Esophagus muscularis mucosa (tissue), 4 donors: ENCODE results near the gene DENND1C. TPM values are rescaled to one million over a fixed set of nuclear protein-coding genes. Genes with fewer than 3 reads are reported as not detected.
A peak's percentile ranks its signal among the peaks of the same experiment; 100 is the strongest.

Experiments
- DNase-seq: peaks from one replicate; pipeline ENCODE4 v3.0.0-alpha.2; 2017; ENCODE audit errors: extremely low spot score
- H3K27ac ChIP-seq, 4 donors: fragments of 200-600 bp; sonication (generic); replicated peaks in 1 of 4; 1 replicate in 3 of 4; 2 replicates in 1 of 4; pipeline ENCODE4 v1.5.1; 2016 to 2019; ENCODE audit warnings: mild to moderate bottlenecking in 1 of 4
- H3K27me3 ChIP-seq, 4 donors: fragments of 200-600 bp; sonication (generic); one replicate each; pipeline versions ENCODE4 v1.5.1 to v1.6.0; 2016 to 2019
- H3K36me3 ChIP-seq, 4 donors: fragments of 200-600 bp; sonication (generic); one replicate each; pipeline ENCODE4 v1.5.1; 2016 to 2019
- H3K4me1 ChIP-seq, 4 donors: fragments of 200-600 bp; sonication (generic); one replicate each; pipeline ENCODE4 v1.5.1; 2016 to 2019
- H3K4me3 ChIP-seq, 4 donors: fragments of 200-600 bp; sonication (generic); 1 replicate in 2 of 4; 2 replicates in 2 of 4; pipeline ENCODE4 v1.5.1; 2016 to 2019; ENCODE audit warnings: mild to moderate bottlenecking in 4 of 4, moderate library complexity in 1 of 4
- H3K9me3 ChIP-seq, 4 donors: fragments of 200-600 bp; sonication (generic); 1 replicate in 3 of 4; 2 replicates in 1 of 4; pipeline ENCODE4 v1.5.1; 2016 to 2019
- CTCF ChIP-seq, 3 experiments: fragments of 200-600 bp in 2 of 3; fragments of 450-650 bp in 1 of 3; sonication (generic) in 2 of 3; IDR thresholded peaks; one replicate each; pipeline ENCODE4 v1.5.1; 2017 to 2019; ENCODE audit warnings: antibody characterized with exemption in 3 of 3, mild to moderate bottlenecking in 2 of 3, moderate library complexity in 1 of 3
- EP300 ChIP-seq: sonication (generic); formaldehyde crosslinking; IDR thresholded peaks from one replicate; pipeline ENCODE4 v1.6.1; 2017; ENCODE audit warnings: antibody characterized with exemption
- POLR2A ChIP-seq: fragments of 450-650 bp; IDR thresholded peaks from one replicate; pipeline ENCODE4 v1.6.1; 2017; ENCODE audit warnings: antibody characterized with exemption, moderate library complexity, mild to moderate bottlenecking, low read depth
- POLR2AphosphoS5 ChIP-seq, 2 donors: sonication (generic); formaldehyde crosslinking; IDR thresholded peaks; one replicate each; pipeline ENCODE4 v1.6.1; 2017; ENCODE audit warnings: antibody characterized with exemption in 2 of 2
- WGBS: methylation state at CpG from one replicate; pipeline ENCODE4 v1.1.5; 2018; 5-methylcytosine and 5-hydroxymethylcytosine counted together
- intact Hi-C: fragments of 100-400 bp; cut with DNase I; formaldehyde crosslinking; loops from one replicate; pipeline ENCODE4 v1.15.1; 2023
- total RNA-seq, 4 donors: library from RNA; depleted of rRNA; stranded (reverse); fragments of >200 nt; gene quantifications; one replicate each; pipeline versions ENCODE4 v1.1.0 to v1.2.1, GENCODE V29; 2016

Gene DENND1C, protein sequence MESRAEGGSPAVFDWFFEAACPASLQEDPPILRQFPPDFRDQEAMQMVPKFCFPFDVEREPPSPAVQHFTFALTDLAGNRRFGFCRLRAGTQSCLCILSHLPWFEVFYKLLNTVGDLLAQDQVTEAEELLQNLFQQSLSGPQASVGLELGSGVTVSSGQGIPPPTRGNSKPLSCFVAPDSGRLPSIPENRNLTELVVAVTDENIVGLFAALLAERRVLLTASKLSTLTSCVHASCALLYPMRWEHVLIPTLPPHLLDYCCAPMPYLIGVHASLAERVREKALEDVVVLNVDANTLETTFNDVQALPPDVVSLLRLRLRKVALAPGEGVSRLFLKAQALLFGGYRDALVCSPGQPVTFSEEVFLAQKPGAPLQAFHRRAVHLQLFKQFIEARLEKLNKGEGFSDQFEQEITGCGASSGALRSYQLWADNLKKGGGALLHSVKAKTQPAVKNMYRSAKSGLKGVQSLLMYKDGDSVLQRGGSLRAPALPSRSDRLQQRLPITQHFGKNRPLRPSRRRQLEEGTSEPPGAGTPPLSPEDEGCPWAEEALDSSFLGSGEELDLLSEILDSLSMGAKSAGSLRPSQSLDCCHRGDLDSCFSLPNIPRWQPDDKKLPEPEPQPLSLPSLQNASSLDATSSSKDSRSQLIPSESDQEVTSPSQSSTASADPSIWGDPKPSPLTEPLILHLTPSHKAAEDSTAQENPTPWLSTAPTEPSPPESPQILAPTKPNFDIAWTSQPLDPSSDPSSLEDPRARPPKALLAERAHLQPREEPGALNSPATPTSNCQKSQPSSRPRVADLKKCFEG
- total RNA-seq = 1 to 10 TPM in 2 of 4 donors, under 1 TPM in 2; 0.13 to 2.8 (median 1.1) TPM

- peaks cover under 1 to 74% (median 10%) of the 10 kb centered on the region in 4 donors for H3K27me3 ChIP-seq
- no peak within 1 kb of the TSS for H3K27ac ChIP-seq
- DNase-seq = no peak
- 51% methylated on average over 16 of the region's 24 CpGs for whole genome bisulfite sequencing
- TF ChIP-seq POLR2A = no peak
- TF ChIP-seq POLR2AphosphoS5 (IDR thresholded peaks at IDR 0.05) = no peak
- TF ChIP-seq CTCF (IDR thresholded peaks at IDR 0.05) = peak; percentile 28 to 45 (median 29)
- no peak for TF ChIP-seq EP300
- intact Hi-C loops = no loop called here
- no peaks in the 10 kb centered on the region for H3K9me3 ChIP-seq
- peaks cover 3 to 5% (median 4%) of the 10 kb centered on the region in 4 donors for H3K4me1 ChIP-seq
- peak within 1 kb of the TSS; percentile 22 to 44 (median 30) for H3K4me3 ChIP-seq
- no peaks in the 10 kb centered on the region for H3K36me3 ChIP-seq
Observed at GRCh38 chr19:6481541-6482342, at the start of gene DENND1C. Gene DENND1C, minus strand, starts transcription at chr19:6481787. Its CDS starts 92 bp downstream, at chr19:6481695.

DNA sequence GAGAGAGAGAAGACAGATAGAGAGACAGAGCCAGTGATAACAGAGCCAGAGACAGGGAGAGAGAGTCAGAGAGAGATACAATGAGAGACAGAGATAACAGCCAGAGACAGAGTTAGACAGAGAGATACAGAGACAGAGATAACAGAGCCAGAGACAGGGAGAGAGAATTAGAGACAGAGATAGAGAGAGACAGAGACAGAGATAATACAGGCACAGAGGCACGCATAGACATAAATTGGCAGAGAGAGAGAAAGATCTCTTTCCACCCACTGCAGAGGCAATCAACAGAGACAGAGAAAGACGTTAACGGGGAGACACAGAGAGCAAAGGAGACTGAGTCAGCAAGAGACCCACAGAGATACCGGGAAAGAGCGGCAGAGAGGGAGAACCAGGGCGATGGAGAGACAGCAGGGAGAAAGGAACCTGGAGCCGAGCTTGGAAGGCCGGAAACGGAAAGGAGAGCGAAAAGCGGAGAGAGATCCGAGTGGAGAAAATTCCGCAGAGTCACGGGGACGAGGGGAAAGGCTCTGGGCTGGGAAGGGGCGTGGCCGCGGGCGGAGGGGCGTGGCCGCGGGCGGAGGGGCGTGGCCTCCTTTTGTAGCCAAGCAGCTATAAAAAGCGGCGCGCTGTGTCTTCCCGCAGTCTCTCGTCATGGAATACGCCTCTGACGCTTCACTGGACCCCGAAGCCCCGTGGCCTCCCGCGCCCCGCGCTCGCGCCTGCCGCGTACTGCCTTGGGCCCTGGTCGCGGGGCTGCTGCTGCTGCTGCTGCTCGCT, 49.0 kb upstream of the DENND1C start, which contains the start of gene TNFSF9:
TSS of gene TNFSF9 (plus strand) at position 641 of the 777 bp plus-strand sequence. CDS start at position 652, 11 bp downstream.
- Histone ChIP-seq H3K4me3 (peak within 1 kb of the TSS; percentile 58 to 68 (median 61)), H3K4me1 (peaks cover 31 to 47% (median 40%) of the 10 kb centered on the region in 4 donors), H3K36me3 (no peaks in the 10 kb centered on the region), H3K27ac (peak within 1 kb of the TSS; percentile 67 to 74 (median 68)), H3K9me3 (no peaks in the 10 kb centered on the region), H3K27me3 (peaks cover 0 to 43% (median 19%) of the 10 kb centered on the region in 4 donors)
- intact Hi-C loops = no loop called here
- DNase-seq = peak; percentile 98
- WGBS = 0% methylated on average over 28 of the region's 44 CpGs
- peak; percentile 68 for TF ChIP-seq POLR2A
- TF ChIP-seq POLR2AphosphoS5 (IDR thresholded peaks at IDR 0.05) = peak in 1 of 2 donors; percentile 85
- no peak for TF ChIP-seq EP300

GRCh38 chr19:6529937-6530385, 48.4 kb upstream of the DENND1C start:
- intact Hi-C loops = no loop called here
- H3K27ac ChIP-seq = peak overlapping the region; percentile 67 to 69 (median 68)
- H3K4me3 ChIP-seq = peak overlapping the region; percentile 58 to 68 (median 61)
- peaks cover 31 to 47% (median 40%) of the 10 kb centered on the region in 4 donors for H3K4me1 ChIP-seq
- H3K27me3 ChIP-seq = peaks cover 0 to 39% (median 19%) of the 10 kb centered on the region in 4 donors
- TF ChIP-seq EP300 (no peak), POLR2AphosphoS5 (IDR thresholded peaks at IDR 0.05) (no peak), CTCF (IDR thresholded peaks at IDR 0.05) (no peak), POLR2A (no peak)
- no peak for DNase-seq
- H3K36me3 ChIP-seq = no peaks in the 10 kb centered on the region
- 80% methylated on average over 2 of the region's 2 CpGs for WGBS
- no peaks in the 10 kb centered on the region for H3K9me3 ChIP-seq

DNA sequence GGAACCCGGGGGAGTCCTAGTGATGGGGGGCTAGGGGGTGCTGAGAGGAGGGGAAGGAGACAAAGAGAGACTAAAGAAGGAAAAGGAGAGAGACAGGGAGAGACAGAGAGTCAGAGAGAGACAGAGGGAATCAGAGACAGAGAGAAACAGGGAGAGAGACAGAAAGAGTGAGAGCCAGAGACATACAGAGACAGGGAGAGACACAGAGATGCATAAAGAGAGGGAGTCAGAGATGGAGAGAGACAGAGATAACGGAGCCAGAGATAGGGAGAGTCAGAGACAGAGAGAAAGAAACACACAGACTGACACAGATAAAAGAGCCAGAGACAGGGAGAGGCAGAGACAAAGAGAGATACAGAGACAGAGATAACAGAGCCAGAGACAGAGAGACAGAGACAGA, 47.8 kb upstream of the DENND1C start:
- Histone ChIP-seq H3K4me1 (peaks cover 31 to 47% (median 40%) of the 10 kb centered on the region in 4 donors), H3K9me3 (no peaks in the 10 kb centered on the region), H3K27ac (no peak overlapping the region), H3K27me3 (peaks cover 0 to 33% (median 19%) of the 10 kb centered on the region in 4 donors), H3K36me3 (no peaks in the 10 kb centered on the region), H3K4me3 (no peak overlapping the region)
- WGBS = 56% methylated on average over 2 of the region's 2 CpGs
- no peak for TF ChIP-seq POLR2AphosphoS5 (IDR thresholded peaks at IDR 0.05)
- no peak for DNase-seq
- intact Hi-C loops = no loop called here
